GM18511 (cell line): ENCODE results near the gene NECTIN1.
"Not testable (repeated sequence)": the region's sequence is repeated elsewhere in the genome, so short reads cannot be mapped to it uniquely, and the experiment has no call there.

ENCODE experiments used
- ATAC-seq: cut with Tn5 transposase; IDR thresholded peaks from one replicate; pipeline ENCODE4 v1.9.1; 2021; ENCODE audit warnings: mild to moderate bottlenecking, moderate library complexity; ENCODE audit not compliant: unreplicated experiment

NECTIN1 gene

DNA sequence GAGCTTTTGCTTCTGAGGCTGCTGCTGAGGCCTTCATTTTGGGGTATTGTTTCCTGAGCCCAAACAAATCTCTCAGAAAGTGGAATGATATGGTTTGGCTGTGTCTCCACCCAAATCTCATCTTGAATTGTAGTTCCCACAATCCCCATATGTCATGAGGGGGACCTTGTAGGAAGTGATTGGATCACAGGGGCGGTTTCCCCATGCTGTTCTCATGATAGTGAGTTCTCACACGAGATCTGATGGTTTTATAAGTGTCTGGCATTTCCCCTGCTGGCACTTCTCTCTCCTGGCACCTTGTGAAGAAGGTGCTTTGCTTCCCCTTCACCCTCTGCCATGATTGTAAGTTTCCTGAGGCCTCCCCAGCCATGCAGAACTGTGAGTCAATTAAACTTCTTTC is 133.1 kb downstream of the NECTIN1 start:
- not testable (repeated sequence) for ATAC-seq

DNA sequence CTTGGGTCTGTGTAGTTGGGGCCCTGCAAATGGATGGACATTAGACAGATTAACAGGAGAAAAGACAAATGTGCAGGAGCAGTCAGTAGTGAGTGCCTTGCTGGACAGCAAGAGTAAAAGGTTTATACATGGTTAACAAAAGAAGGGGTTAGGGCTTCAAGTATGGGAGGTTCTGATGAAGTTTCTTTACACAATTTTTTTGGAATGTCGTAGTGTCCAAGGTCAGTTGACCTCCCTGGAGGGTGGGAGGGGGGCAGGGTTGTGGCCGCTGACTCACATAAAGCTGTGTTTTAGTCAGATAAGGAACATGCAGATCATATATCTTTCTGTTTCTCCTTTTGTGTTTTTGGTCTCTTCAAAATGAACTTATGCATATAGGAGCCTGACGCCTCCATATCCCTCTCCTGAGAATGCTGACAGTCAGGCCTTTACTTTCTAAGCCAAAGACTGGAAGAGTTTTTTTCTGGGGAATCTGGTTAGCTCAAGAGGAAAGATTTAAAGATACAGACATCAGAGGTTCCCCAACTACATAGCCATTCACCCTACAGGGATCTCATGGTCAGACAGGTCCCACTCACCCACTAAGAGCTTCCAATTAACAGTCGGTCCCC is 134.3 kb downstream of the NECTIN1 start:
- ATAC-seq, result no peak

DNA sequence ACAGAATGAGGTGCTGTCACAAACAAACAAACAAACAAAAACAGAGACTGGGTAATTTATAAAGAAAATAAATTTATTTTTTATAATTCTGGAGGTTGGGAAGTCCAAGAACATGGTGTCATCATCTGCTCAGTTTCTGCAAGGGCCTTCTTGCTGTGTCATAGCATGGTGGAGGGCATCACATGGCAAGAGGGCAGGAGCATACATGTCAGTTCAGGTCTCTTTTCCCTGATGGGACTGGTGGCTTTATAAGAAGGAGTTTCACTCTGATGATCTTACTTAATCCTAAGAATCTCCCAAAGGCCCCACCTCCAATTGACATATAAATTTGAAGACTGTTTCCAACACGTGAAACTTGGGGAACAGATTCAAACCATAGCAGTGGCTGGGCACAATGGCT is 135.7 kb downstream of the NECTIN1 start:
- ATAC-seq, result no peak

DNA sequence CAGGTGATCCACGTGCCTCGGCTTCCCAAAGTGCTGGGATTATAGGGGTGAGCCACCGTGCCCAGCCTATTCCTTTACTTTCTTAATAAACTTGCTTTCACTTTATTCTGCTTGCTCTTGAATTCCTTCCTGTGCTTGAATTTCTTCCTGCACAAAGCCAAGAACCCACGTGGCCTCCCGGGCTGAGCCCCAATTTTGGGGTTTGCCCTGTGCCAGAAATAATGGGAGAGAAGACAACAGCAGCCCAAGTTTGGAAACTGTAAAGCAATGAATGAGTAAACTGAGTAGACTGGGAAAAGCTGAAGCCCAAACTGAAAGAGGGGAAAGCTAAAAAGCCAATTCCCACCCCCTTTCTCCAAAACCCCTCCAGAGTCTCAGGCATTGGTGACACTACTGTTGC is 136.4 kb downstream of the NECTIN1 start:
- ATAC-seq, result no peak

DNA sequence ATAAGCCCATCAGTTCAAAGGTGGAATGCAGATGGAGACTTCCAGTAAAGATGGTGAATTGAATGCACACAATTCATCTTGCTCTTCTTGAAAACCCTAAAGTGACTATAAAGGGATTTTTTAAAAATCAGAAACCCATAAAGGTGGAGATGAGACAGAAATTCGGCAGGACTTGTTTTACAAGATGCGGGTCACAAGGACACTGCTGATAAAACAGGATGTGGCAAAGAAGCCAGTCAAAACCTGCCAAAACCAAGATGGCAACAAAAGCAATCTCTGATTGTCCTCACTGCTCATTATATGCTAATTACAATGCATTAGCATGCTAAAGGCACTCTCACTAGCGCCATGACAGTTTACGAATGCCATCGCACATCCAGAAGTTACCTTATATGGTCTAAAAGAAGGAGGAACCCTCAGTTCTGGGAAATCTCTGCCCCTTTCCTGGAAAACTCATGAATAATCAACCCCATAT is 137.1 kb downstream of the NECTIN1 start:
- ATAC-seq, result no peak

DNA sequence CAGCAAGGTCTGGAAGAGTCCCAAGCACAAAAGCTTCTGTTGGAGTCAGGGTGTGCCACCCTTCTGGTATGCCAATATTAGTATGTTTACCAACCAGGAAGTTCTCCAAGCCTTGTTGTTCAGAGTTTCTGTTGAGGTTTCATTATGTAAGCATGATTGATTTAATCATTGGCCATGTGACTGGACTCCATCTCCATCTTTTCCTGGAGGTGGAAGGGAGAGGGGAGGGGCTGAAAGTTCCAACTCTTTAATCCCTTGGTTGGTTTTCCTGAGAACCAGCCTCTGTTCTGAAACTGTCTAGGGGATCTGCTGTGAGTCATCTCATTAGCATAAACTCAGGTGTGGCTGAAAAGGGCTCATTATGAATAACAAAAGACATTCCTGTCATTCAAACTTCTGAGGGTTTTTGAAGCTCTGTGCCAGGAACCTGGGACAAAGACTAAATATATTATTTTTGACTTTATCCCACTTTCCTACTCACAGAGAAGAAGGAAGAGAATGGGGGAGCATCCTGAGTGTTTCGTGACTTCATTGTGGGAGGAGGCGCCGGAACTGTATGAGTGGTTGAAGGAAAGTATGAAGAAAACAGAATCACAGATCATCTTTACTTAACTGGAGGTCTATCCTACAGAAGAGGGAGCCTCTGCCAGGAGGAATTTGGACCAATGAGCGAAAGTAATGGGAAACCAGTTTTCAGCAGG is 138.2 kb downstream of the NECTIN1 start:
- no peak for ATAC-seq

DNA sequence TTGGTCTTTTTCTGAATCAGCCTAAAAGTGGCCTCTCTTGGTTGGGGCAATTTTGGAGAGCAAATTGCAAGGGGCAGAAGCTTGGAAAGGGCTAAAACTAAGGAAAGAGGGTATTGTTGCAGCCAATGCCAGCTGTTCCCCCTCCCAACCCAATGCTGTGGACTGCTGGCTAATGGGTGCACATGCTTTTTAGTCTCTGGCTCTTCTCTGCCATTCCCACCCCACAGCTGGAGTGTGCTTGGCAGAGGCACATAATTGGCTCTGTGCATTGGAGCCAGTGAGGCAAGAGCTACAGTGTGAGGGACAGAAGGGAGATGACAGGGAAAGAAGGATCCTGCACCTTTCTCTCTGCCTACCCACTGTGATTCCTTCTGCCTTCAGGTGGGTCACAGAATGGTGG is 140.0 kb downstream of the NECTIN1 start:
- ATAC-seq, result no peak
